ACC112 (cell line): ENCODE data around the gene MYO9B.
A peak's percentile ranks its signal among the peaks of the same experiment; 100 is the strongest.

Experiments
- H2AFZ ChIP-seq: fragments of 200-600 bp; sonication (generic); one replicate; pipeline ENCODE4 v1.6.0; 2017; ENCODE audit warnings: antibody characterized with exemption, low read length; ENCODE audit not compliant: unreplicated experiment
- H3K27ac ChIP-seq: fragments of 200-600 bp; sonication (generic); 2 replicates; pipeline ENCODE4 v1.5.1; 2014; ENCODE audit warnings: low read depth, mild to moderate bottlenecking, antibody characterized with exemption, low read length, moderate library complexity
- H3K27me3 ChIP-seq: fragments of 200-600 bp; sonication (generic); 2 replicates; pipeline ENCODE4 v1.6.1; 2014; ENCODE audit warnings: mild to moderate bottlenecking, antibody characterized with exemption, low read length, moderate library complexity, mixed read lengths; ENCODE audit not compliant: insufficient read depth
- H3K36me3 ChIP-seq: fragments of 200-600 bp; sonication (generic); 2 replicates; pipeline ENCODE4 v1.6.1; 2016; ENCODE audit warnings: mild to moderate bottlenecking, antibody characterized with exemption, low read length, moderate library complexity, mixed read lengths; ENCODE audit not compliant: insufficient read depth
- H3K4me1 ChIP-seq: fragments of 200-600 bp; sonication (generic); one replicate; pipeline ENCODE4 v1.6.1; 2016; ENCODE audit warnings: low read length, mixed read lengths; ENCODE audit not compliant: insufficient read depth, unreplicated experiment, control insufficient read depth
- H3K4me3 ChIP-seq: fragments of 200-600 bp; sonication (generic); 2 replicates; pipeline ENCODE4 v1.5.1; 2014; ENCODE audit warnings: mild to moderate bottlenecking, low read depth, low read length
- H3K79me2 ChIP-seq: fragments of 200-600 bp; sonication (generic); one replicate; pipeline ENCODE4 v1.6.0; 2016; ENCODE audit warnings: low read length; ENCODE audit not compliant: control insufficient read depth, unreplicated experiment, insufficient read depth

The MYO9B gene

GRCh38 chr19:17077447-17078028, 2.0 kb downstream of the MYO9B start:
- Histone ChIP-seq H3K27me3 (no peaks in the 10 kb centered on the region), H3K36me3 (no peaks in the 10 kb centered on the region), H3K79me2 (peaks cover 80% of the 10 kb centered on the region), H3K4me1 (peaks cover 37% of the 10 kb centered on the region), H3K27ac (peak overlapping the region; percentile 32; the same call in 1 of the 2 replicates), H2AFZ (no peak overlapping the region), H3K4me3 (peak overlapping the region; percentile 96; the same call in 1 of the 2 replicates)

GRCh38 chr19:17078036-17078919, 2.7 kb downstream of the MYO9B start:
- Histone ChIP-seq H2AFZ (no peak overlapping the region), H3K4me1 (peaks cover 37% of the 10 kb centered on the region), H3K79me2 (peaks cover 82% of the 10 kb centered on the region), H3K36me3 (no peaks in the 10 kb centered on the region), H3K4me3 (peak overlapping the region; percentile 96), H3K27ac (peak overlapping the region; percentile 98), H3K27me3 (no peaks in the 10 kb centered on the region)

GRCh38 chr19:17078920-17079709, 3.5 kb downstream of the MYO9B start:
- Histone ChIP-seq H3K36me3 (no peaks in the 10 kb centered on the region), H3K79me2 (peaks cover 77% of the 10 kb centered on the region), H3K27ac (peak overlapping the region; percentile 98), H2AFZ (no peak overlapping the region), H3K4me3 (peak overlapping the region; percentile 79), H3K27me3 (no peaks in the 10 kb centered on the region), H3K4me1 (peaks cover 32% of the 10 kb centered on the region)

GRCh38 chr19:17079710-17080439, 4.3 kb downstream of the MYO9B start:
- Histone ChIP-seq H3K27ac (peak overlapping the region; percentile 98), H2AFZ (no peak overlapping the region), H3K79me2 (peaks cover 72% of the 10 kb centered on the region), H3K36me3 (no peaks in the 10 kb centered on the region), H3K27me3 (no peaks in the 10 kb centered on the region), H3K4me1 (peaks cover 29% of the 10 kb centered on the region), H3K4me3 (peak overlapping the region; percentile 79)

GRCh38 chr19:17080440-17080801, 4.8 kb downstream of the MYO9B start:
- H2AFZ ChIP-seq = no peak overlapping the region
- H3K36me3 ChIP-seq = no peaks in the 10 kb centered on the region
- no peaks in the 10 kb centered on the region for H3K27me3 ChIP-seq
- peaks cover 76% of the 10 kb centered on the region for H3K79me2 ChIP-seq
- H3K4me1 ChIP-seq = peaks cover 29% of the 10 kb centered on the region
- peak overlapping the region; percentile 62 for H3K4me3 ChIP-seq
- H3K27ac ChIP-seq = peak overlapping the region; percentile 98

- Histone ChIP-seq H3K27ac (no peak overlapping the region), H2AFZ (no peak overlapping the region), H3K36me3 (no peaks in the 10 kb centered on the region), H3K27me3 (no peaks in the 10 kb centered on the region), H3K79me2 (peaks cover 75% of the 10 kb centered on the region), H3K4me1 (peaks cover 29% of the 10 kb centered on the region), H3K4me3 (no peak overlapping the region)
Measured at GRCh38 chr19:17081672-17082630, 6.4 kb downstream of the MYO9B start.

- H2AFZ ChIP-seq = no peak overlapping the region
- H3K79me2 ChIP-seq = peaks cover 80% of the 10 kb centered on the region
- no peaks in the 10 kb centered on the region for H3K27me3 ChIP-seq
- no peaks in the 10 kb centered on the region for H3K36me3 ChIP-seq
- no peak overlapping the region for H3K27ac ChIP-seq
- H3K4me1 ChIP-seq = peaks cover 24% of the 10 kb centered on the region
- no peak overlapping the region for H3K4me3 ChIP-seq
Measured at GRCh38 chr19:17086120-17086519, 10.5 kb downstream of the MYO9B start.

GRCh38 chr19:17086834-17087233, 11.3 kb downstream of the MYO9B start:
- no peaks in the 10 kb centered on the region for H3K36me3 ChIP-seq

GRCh38 chr19:17088552-17088951, 13.0 kb downstream of the MYO9B start:
- Histone ChIP-seq H2AFZ (no peak overlapping the region), H3K27ac (peak overlapping the region; percentile 86; the same call in 1 of the 2 replicates), H3K4me3 (no peak overlapping the region), H3K4me1 (peaks cover 20% of the 10 kb centered on the region), H3K79me2 (peaks cover 80% of the 10 kb centered on the region), H3K36me3 (no peaks in the 10 kb centered on the region), H3K27me3 (no peaks in the 10 kb centered on the region)

More at GRCh38 chr19:17086834-17087233, 11.3 kb downstream of the MYO9B start:
- Histone ChIP-seq H3K27ac (no peak overlapping the region), H3K27me3 (no peaks in the 10 kb centered on the region), H3K79me2 (peaks cover 80% of the 10 kb centered on the region), H2AFZ (no peak overlapping the region), H3K4me1 (peaks cover 23% of the 10 kb centered on the region), H3K4me3 (no peak overlapping the region)
